Measurements from ENCODE around the gene LIF.
A peak's percentile ranks its signal among the peaks of the same experiment; 100 is the strongest.
"Not testable (repeated sequence)": the region's sequence is repeated elsewhere in the genome, so short reads cannot be mapped to it uniquely, and the experiment has no call there.

The LIF gene

DNA sequence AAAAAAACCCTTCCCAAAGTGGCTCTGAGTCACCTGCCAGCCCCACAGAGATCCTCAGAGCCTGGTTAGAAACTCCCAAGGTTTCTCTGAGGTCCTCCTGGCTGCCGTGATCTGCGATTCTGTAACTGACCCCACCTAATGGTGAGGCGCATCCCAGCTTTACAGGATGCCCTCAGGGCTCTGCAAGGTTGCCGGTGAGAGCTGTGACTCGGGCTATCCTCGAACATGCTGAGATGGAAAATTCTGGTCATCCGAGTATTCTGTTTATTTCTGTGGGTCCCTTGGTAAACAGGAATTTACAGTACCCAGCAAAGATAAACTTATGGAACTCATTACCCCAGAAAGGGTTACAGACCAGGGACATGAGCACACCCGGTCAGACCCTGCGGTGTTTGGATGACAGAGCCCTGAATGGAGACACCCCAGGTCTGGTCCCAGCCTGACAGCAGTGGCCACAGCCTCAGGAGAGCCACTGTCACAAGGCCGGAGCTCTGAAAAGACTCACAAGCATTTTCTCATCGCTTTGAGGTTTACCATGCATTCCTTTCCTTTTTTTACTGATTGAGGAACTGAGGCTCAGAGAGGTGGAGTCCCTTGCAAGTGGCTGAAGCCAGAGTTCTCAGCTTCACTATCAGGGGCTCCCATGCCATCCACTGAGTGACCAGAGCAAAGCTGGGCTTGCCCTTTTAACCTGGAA lies 22.2 kb downstream of the LIF start:
- no peak for DNase-seq (ENCODE audit: low spot score)

DNA sequence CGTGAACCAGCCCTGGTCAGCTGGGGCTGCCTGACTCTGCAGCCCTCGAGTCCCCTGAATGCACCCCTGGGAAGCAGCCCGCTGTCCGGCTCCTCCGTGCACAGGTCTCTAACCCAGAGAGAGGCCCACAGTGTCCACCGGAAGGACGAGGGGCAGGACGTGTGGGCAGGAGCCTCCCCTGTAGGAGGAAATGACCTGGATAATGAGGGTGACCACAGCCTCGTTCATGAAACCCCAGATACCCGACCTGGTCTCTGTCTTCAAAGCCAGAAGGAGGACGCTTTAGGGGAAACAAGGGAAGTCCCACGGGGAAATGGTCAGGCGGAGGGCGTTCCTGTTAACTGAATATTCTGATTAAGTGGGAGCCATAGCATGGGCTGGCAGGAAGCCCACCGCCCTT lies 23.3 kb downstream of the LIF start:
- no peak for DNase-seq (ENCODE audit: low spot score)

DNA sequence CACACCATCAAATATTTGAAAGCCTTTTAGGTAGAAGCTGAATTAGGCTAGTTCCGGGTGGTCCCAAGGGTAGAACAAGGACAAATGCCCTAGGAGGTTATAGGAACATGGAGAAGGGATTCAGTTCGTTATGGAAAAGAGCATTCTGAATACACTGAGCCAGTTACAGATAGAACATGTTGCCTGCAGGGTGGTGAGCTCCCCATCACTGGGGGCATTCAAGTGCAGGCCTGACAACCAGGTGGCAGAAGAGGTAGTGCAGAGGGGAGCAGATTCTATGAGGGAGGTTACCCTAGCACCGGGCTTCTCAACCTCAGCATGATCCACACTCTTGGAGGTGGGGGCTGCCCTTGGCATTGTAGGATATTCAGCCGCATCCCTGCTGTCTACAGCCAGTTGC lies 24.2 kb downstream of the LIF start:
- DNase-seq (ENCODE audit: low spot score), result no peak

DNA sequence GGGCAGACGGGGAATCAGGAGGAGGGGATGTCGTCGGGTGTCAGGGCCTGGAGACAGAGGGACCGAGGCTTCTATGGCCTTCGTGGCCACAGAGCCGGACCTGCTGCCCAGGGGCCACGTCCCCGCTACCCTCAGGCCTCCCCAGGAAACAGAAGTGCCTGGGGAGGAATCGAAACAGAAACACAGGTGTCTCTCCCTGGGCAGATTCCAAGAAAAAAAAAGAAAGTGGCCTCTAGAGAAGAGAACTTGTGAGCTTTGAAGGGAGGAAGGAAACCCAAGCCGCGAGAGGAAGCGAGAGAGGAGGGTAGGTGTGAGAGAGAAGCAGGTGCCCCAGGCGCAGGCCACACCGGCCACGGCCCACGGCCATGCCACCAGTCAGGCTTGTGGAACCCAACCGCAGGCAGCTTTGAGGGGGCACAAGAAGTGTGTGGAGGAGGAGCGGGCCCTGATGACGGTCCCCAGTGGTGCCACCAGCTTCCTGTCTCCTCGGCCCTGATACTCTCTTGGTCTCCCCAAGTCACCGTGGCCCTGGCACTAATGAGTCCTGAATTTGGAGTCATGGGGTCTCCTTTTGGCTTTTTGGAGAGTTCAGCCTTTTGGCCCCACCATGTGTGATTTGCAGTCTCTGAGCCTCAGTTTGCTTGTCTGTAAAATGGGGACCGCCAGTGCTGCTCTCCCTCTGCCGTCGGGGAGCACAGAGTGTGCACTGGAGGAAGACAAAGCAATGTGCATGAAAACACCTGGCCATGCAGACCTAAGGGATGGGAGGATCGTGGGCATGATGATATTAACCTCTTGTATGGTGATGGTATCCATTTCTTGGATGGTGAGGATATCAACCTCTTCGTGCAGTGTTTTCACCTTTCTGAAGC lies 25.2 kb downstream of the LIF start:
- no peak for DNase-seq (ENCODE audit: low spot score)

DNA sequence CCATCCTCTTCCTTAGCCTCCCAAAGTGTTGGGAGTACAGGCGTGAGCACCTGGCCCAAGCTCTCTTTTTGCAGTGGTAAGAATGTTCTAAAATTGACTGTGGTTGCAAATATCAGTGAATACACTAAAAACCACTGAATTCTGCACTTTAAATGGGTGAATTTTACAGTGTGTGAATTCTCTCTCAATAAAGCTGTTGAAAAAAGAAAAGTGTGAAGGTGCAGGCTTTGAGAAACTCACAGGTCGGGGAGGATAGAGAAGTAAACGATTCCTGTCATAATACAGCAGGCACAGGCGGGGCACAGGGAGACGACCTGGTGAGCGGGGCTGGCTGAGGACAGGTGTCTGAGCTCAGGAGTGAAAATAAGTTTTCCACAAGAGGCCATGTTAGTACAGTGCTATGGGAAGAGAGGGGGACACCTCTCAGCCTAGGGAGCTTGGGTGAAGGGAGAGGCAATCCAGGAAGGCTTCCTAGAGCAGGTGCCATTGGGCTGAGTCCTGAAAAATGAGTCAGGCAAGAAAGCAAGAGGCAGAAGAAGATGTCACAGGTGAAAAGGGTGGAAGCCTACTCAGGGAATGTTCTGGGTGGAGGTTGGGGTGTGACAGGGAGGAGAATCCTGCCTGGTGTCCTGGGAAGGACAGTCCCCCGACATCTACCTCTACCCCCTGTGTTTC lies 26.1 kb downstream of the LIF start:
- no peak for DNase-seq (ENCODE audit: low spot score)

DNA sequence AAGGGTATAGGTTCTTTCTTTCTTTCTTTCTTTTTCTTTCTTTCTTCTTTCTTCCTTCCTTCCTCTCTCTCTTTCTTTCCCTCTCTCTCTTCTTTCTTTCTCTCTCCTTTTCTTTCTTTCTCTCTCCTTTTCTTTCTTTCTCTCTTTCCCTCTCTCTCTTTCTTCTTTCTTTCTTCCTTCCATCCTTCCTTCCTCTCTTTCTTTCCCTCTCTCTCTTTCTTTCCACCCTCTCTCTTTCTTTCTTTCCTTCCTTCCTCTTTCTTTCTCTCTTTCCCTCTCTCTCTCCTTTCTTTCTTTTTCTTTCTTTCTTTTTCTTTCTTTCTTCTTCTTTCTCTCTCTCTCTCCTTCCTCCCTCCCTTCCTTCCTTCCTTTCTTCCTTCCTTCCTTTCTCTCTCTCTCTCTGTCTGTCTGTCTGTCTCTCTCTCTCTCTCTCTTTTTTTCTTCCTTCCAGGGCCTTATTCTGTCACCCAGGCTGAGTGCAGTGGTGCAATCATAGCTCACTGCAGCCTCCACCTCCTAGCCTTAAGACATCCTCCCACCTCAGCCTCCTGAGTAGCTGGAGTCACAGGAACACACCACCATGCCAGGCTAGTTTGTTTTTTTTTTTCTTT lies 26.8 kb downstream of the LIF start:
- DNase-seq (ENCODE audit: low spot score), result no peak

DNA sequence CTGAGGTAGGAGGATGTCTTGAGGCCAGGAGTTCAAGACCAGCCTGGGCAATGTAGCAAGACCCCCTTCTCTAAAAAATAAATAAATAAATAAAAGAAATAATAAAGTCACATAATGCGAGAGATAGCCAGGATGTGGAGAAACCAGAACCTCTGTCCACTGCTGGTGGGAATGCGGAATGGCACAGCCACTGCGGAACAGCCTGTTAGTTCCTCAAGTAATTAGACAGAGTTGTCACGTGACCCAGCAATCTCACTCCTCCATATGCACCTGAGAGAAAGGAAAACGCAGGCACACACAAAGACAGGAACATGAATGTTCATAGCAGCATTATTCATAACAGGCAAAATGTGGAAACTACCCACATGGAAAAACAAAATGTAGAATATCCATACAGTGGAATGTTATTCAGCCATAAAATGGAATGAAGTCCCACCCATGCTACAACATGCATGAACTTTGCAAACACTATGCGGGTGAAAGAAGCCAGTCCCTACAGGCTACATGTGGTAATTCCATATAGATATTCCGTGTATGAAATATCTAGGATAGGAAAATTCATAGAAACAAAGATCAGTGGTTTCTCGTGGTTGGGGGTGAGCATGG lies 27.4 kb downstream of the LIF start:
- DNase-seq (ENCODE audit: low spot score), result no peak

DNA sequence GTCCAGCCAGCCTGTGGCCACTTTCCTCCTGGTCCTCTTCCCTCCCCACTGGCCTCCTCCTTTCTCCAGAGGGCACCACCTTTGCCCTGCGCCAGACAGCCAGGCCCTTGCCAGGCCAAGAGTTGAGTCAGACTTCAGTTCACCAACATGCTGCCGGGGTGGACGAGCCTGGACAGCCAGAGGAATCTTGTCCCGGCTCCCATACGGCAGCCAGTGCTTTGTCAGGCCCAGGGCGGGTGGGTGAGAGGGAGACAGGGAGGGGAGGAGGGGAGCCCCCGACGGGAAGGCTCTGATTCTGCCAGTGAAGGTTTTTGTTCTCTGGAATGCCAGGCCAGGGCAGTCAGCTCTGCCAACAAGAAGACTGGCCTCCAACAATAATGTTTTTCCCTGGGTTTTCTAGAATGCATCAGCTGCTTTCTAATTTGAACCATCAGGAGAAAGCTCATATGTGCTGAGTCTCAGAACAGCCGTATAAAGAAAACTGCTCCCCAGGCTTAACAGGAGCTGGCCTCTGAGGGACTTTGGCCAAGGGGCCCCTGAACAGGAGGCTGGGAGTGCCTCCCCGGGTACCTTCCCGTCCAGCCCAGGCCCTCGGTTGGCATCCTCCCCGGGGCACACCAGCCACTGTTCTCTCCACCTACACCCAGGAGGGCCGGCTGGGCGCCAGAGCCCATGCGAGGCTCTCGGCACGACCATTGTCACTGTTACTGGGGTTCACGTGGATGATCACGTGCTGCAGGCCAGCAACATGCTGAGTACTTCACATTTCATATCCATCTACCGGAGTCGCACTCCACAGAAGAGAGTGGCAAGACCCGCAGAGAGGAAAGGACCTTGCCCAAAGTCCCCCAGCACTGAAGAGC lies 28.6 kb downstream of the LIF start:
- no peak for DNase-seq (ENCODE audit: low spot score)

DNA sequence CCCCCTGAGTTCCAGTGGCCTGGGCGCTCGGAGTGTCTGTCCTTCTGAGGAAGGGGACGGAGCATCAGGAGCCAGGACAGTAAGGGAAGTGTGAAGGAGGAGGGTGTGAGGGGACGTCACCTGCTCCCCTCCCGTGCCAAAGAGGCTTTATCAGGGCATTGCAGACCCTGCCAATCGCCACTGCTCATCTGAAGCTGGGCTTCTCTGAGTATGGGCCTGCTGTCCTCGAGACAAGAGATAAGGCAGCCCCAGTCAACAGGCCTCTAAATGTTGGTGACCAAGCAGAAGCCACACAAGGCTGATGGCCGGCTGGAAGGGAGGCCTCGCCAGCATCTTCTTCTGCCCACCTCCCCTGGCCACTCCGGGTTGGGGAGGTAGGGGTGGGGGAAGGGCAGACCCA lies 29.8 kb downstream of the LIF start:
- DNase-seq (ENCODE audit: low spot score), result no peak

DNA sequence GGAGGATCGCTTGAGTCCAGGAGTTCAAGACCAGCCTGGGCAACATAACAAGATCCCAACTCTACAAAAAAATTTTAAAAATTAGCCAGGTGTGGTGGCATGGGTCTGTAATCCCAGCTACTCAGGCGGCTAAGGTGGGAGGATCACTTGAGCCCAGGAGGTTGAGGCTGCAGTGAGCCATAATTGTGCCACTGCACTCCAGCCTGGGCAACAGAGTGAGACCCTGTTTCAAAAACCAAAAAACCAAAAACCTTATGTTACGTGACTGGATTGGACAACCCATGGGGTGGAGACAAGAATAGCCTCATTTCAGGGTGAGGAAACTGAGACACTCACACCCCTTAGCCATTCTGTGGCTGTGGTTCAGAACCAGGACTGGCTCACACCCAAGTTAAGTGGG lies 30.3 kb downstream of the LIF start:
- not testable (repeated sequence) for DNase-seq (ENCODE audit: low spot score)

DNA sequence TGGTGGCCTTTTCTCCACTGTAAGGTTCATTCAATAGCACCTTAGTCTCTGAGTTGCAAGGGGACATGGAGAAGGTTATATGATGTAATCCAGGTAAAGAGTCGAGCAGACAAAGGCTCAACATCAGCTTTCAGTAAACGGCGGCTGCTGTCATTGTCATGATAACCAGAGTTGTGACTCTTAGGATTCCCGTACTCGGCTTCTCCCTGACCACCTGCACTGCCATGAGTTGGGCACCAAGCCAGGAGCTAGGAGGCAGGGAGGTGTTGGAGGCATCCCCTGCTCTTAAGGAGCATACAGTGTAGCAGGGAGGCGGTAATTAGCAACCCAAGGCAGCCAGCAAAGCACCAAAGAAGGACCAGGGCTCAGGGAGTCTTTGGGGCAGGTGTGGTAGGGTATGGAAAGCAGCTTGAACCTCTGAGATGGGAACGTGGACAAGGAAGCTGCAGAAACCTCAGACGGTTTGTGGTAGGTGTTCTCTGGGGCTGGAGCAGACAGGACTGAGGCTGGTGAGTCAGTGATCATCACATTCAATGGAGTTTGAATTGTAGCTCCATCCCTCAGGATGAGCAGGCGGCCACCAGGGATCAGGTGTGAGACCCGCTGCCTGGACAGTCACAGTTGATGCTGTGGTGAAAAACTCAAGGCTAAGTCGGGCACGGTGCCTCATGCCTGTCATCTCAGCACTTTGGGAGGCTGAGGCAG lies 31.7 kb downstream of the LIF start:
- no peak for DNase-seq (ENCODE audit: low spot score)

DNA sequence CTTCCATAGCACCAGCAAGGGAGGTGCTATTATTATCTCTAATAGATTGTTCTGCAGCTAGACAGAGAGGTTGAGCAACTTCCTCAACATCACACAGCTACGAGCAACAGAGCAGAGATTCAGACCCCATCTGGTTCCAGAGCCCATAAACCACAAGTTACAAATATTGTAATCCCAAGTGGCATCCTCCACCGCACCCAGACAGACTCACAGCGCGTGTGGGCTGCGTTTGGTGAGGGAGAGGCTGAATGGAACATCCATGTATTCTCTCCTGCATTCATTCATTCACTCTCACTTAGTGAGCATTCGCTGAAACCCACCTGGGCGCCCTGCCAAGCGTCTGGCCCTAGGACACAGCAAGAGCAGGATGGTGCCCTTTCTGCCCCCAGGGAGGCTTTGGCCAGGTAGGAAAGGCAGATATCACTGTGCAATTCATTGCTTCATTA lies 33.5 kb downstream of the LIF start:
- peak; percentile 86 for DNase-seq (ENCODE audit: low spot score)

DNA sequence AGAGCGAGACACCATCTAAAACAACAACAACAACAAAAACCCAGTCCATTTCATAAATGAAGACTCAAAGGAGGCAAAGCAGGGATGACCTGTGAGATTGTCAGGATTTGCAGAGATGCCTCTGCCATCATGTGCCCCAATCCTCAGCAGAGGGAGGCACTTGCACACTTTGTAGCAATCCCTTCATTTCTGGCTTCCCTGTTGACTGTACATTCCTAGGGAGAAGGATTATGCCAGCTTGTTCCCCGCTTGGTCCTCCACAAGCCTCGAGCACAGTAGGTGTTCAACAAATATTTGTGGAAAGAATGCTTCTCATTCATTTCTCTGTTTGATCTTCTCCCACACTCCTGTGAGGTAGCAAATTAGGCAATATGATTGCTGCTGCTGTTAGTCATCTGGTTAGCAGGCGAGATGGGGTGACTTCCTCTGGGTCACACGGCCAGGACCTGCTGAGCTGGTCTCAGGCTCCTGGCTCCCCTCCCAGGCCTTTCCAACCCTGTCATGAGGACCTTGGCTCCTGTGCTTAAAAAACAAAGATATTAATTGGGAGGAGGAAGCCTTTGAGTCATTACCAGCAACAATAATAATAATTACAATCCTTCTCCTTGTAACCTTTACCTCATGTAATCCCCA lies 34.1 kb downstream of the LIF start:
- peak; percentile 82 for DNase-seq (ENCODE audit: low spot score)

DNA sequence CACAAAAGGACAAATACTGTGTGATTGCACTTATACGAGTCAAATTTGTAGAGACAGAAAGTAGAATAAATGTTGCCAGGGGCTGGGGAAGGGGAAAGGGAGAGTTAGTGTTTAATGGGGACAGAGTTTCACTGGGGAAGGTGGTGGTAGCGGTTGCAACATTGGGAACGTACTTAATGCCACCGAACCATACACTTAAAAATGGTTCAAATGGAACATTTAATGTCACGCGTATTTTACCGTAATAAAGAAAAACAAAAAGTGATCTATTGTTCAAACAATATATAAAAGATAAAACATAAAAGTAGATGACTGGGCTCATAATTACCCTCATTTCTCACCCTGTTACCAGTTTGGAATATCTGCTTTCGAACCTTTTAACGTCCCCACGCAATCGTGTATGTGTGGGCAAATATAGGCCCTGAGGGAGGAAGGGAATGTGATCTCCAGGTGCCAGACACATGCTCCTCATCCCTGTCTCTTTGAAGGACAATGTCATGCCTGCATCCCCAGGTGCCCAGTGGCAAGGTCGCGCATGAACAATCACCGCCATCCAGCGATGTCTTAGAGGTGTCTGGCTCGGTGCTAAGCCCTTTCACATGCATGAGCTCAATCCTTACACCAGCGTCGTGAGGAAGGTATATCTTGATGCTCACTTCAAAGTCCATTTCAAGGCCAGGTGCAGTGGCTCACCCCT lies 35.3 kb downstream of the LIF start:
- DNase-seq (ENCODE audit: low spot score), result no peak

DNA sequence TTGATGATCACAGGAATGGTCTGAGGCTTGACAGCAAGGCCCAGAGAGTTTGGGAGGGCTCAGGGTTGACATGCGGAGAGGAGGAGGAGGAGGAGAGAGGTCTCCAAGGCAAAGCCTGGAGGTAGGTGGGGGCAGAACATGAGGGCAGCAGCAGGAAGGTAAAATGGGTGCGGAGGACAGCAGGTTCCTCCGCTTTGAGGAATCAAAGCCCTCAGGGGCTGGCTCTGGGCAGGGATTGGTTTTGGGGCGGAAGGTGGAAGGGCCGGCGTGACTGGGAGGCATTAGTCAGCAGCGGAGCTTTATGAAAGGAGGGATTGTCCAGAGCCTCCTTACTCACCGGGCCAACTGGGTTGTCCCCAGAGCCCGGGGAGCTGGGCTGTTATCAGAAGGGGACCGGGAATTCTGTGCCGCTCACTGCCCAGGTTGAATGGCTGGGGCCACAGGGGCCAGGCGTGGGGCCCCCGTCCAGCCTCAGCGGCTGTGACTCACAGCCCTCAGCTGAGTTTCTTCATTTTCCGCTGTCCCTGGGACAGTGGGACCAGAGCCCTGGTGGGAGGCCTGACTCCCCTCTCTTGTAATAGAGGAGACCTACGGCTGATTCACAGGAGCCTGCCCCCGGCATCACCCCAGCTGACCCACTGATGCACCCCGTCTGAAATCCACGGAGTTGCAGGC lies 36.2 kb downstream of the LIF start:
- no peak for DNase-seq (ENCODE audit: low spot score)

DNA sequence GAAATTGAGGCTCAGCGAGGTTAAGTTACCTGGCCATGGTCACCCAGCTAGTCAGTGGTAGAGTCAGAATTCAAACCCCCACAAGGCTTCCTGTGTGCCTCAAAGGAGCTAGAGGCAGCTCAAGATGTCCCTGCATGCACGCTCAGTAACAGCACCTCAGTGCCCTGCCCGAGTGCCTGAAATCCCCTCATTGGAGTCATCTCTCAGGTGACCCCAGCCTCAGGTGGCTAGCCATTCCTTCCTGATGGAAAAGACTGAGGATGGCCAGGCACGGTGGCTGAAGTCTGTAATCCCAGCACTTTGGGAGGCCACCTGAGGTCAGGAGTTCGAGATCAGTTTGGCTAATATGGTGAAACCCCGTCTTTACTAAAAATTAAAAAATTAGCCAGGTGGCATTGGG lies 36.9 kb downstream of the LIF start:
- DNase-seq (ENCODE audit: low spot score), result no peak

DNA sequence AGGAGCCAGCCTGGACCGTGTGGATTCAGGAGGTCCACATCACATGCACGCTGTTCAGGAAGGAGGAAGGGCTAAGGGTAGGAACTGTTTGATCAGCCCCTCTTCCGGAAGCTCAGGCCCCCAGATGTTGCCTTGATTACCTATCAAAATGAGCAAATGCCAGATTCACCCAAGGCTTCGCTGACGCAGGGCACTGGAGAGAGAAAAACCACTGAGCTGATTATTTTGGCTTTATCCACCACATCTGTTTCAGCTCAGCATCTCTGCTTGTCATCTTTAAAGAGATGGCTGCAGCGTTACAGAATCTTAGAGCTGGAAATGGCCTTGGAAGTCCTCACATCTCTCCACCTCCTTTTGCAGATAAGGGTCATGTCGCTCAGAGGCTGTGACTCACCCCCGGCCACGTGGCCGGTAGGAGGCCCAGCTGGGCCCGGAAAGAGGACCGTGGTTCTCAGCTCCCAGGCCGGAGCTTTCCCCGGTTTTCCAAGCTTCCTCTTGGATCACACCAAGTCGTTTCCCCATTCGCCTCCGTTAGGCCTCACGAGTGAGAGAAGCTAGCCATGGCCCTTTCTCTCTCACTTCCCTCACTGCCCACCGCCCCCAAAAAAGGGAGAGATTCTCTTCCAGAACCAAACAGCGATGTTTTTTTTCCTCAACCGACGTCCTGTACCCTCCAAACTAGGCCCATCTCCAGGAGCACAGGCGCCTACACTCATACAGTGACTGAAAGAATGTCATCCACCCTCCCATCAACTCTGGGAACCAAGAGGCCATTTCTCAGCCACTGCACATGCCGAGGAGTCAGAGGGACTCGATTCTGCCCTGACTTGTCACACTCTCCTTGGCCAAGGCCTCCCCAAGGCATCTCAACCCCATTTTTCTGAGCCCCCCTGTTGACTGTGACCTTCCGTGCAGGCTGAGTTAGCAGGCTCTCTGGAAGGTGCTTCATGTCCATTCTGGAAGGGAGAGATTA lies 37.6 kb downstream of the LIF start:
- DNase-seq (ENCODE audit: low spot score), result peak; percentile 88

DNA sequence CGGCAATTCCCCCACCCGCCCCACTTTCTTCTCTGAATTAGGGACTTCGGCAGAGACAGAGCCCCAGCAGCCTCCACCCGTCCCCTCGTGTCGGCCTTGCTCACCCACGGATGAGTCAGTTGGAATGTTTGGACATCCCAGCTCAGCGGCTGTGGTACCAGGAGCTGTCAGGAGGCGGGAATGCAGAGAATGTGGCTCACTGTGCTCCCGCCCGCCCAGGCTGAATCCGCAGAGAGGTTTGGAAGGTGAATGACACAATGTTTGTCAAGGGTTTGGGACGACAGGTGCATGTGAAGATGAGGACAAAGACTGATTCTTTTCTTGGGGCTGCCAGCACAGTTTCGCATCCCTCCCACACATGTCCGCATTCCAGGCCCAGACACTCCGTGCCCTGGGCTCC lies 39.6 kb downstream of the LIF start:
- DNase-seq (ENCODE audit: low spot score), result peak; percentile 92
